WTC11 (cell line): Measurements from ENCODE around the gene CDIPT. TPM values are rescaled to one million over a fixed set of nuclear protein-coding genes. Genes with fewer than 3 reads are reported as not detected.

Source experiments
- ATAC-seq: fragments of 200-7000 bp; cut with Tn5 transposase; 2 replicates; pipeline ENCODE4 v1.10.0; 2021; ENCODE audit warnings: mild to moderate bottlenecking, moderate library complexity
- CTCF ChIA-PET: fragments of 300-600 bp; sonication (Branson Sonifier 250); formaldehyde crosslinking; loops from one replicate; lab custom pipeline; 2021; ENCODE audit warnings: antibody characterized with exemption; lab: Charles Lee
- POLR2A ChIA-PET: fragments of 350-600 bp; sonication (Branson Sonifier 250); formaldehyde crosslinking; loops from one replicate; lab custom pipeline; 2021; ENCODE audit warnings: antibody characterized with exemption; lab: Charles Lee
- DNase-seq: peaks from one replicate; pipeline ENCODE4 v3.0.0; 2021; ENCODE audit warnings: low spot score
- H3K27ac Mint-ChIP-seq: 2 replicates; pipeline ENCODE4 v1.8.0; 2021; ENCODE audit warnings: mixed read lengths
- H3K27me3 Mint-ChIP-seq: 2 replicates; pipeline ENCODE4 v1.8.0; 2021; ENCODE audit warnings: low read depth, mild to moderate bottlenecking, moderate library complexity, mixed read lengths
- H3K36me3 Mint-ChIP-seq: 2 replicates; pipeline ENCODE4 v1.8.0; 2021; ENCODE audit warnings: mixed read lengths
- H3K4me1 Mint-ChIP-seq: 2 replicates; pipeline ENCODE4 v1.8.0; 2022; ENCODE audit warnings: mixed read lengths
- H3K4me3 Mint-ChIP-seq: 2 replicates; pipeline ENCODE4 v1.8.0; 2021; ENCODE audit warnings: mild to moderate bottlenecking, moderate library complexity, mixed read lengths
- H3K9me3 Mint-ChIP-seq: 2 replicates; pipeline ENCODE4 v1.8.0; 2021; ENCODE audit warnings: mixed read lengths
- ATF1 ChIP-seq: sonication (generic); formaldehyde crosslinking; IDR thresholded peaks from 2 replicates; pipeline ENCODE4 v1.8.1; 2023; ENCODE audit warnings: mild to moderate bottlenecking, moderate library complexity, missing genetic modification reagents
- ATF6 ChIP-seq: sonication (generic); formaldehyde crosslinking; IDR thresholded peaks from 2 replicates; pipeline ENCODE4 v1.8.1; 2023; ENCODE audit warnings: mild to moderate bottlenecking, missing genetic modification reagents
- E2F5 ChIP-seq: sonication (generic); formaldehyde crosslinking; IDR thresholded peaks from 2 replicates; pipeline ENCODE4 v1.8.1; 2022; ENCODE audit warnings: mild to moderate bottlenecking, moderate library complexity, missing genetic modification reagents
- EMX1 ChIP-seq: fragments of 250-450 bp; sonication (Bioruptor Pico); IDR thresholded peaks from 2 replicates; pipeline ENCODE4 v1.8.0; 2021; ENCODE audit warnings: mild to moderate bottlenecking
- ERG ChIP-seq: fragments of 250-450 bp; sonication (Bioruptor Pico); IDR thresholded peaks from 2 replicates; pipeline ENCODE4 v1.8.0; 2021; ENCODE audit warnings: mild to moderate bottlenecking
- ESRRA ChIP-seq: sonication (generic); formaldehyde crosslinking; IDR thresholded peaks from 2 replicates; pipeline ENCODE4 v1.8.1; 2022; ENCODE audit warnings: mild to moderate bottlenecking, missing genetic modification reagents, borderline replicate concordance
- FOXP4 ChIP-seq: sonication (generic); formaldehyde crosslinking; IDR thresholded peaks from 2 replicates; pipeline ENCODE4 v1.8.0; 2022; ENCODE audit warnings: mild to moderate bottlenecking, missing genetic modification reagents
- GTF2I ChIP-seq: fragments of 250-450 bp; sonication (Bioruptor Pico); conservative IDR thresholded peaks from 2 replicates; pipeline ENCODE4 v1.4.0; 2021; ENCODE audit warnings: mild to moderate bottlenecking
- HMGXB4 ChIP-seq: sonication (generic); formaldehyde crosslinking; IDR thresholded peaks from 2 replicates; pipeline ENCODE4 v1.8.1; 2023; ENCODE audit warnings: mild to moderate bottlenecking, moderate library complexity, missing genetic modification reagents
- SOX15 ChIP-seq: fragments of 250-450 bp; sonication (Bioruptor Pico); IDR thresholded peaks from 2 replicates; pipeline ENCODE4 v1.9.0; 2021; ENCODE audit warnings: mild to moderate bottlenecking
- TEAD1 ChIP-seq: sonication (generic); formaldehyde crosslinking; IDR thresholded peaks from 2 replicates; pipeline ENCODE4 v1.8.0; 2022; ENCODE audit warnings: mild to moderate bottlenecking, missing genetic modification reagents
- ZMAT4 ChIP-seq: fragments of 250-450 bp; sonication (Bioruptor Pico); IDR thresholded peaks from 2 replicates; pipeline ENCODE4 v1.9.0; 2021; ENCODE audit warnings: mild to moderate bottlenecking
- ZNF317 ChIP-seq: sonication (generic); formaldehyde crosslinking; IDR thresholded peaks from 2 replicates; pipeline ENCODE4 v1.8.1; 2023; ENCODE audit warnings: low read depth, mild to moderate bottlenecking, moderate library complexity, missing genetic modification reagents, borderline replicate concordance
- ZNF416 ChIP-seq: fragments of 250-450 bp; sonication (Bioruptor Pico); IDR thresholded peaks from 2 replicates; pipeline ENCODE4 v1.9.0; 2021; ENCODE audit warnings: mild to moderate bottlenecking, inconsistent platforms
- ZNF423 ChIP-seq: fragments of 250-450 bp; sonication (Bioruptor Pico); IDR thresholded peaks from 2 replicates; pipeline ENCODE4 v2.1.2; 2022; ENCODE audit warnings: mild to moderate bottlenecking, moderate library complexity
- ZNF532 ChIP-seq: fragments of 250-450 bp; sonication (Bioruptor Pico); IDR thresholded peaks from 2 replicates; pipeline ENCODE4 v1.9.0; 2021; ENCODE audit warnings: mild to moderate bottlenecking, borderline replicate concordance
- ZSCAN18 ChIP-seq: fragments of 250-450 bp; sonication (Bioruptor Pico); IDR thresholded peaks from 2 replicates; pipeline ENCODE4 v2.1.2; 2022; ENCODE audit warnings: mild to moderate bottlenecking, moderate library complexity
- total RNA-seq: library from RNA; stranded (reverse); gene quantifications from 3 replicates; pipeline ENCODE4 v1.2.3, GENCODE V29; 2021

The CDIPT gene
- total RNA-seq, 1 experiment from 2014 or later = 71.7 TPM

GRCh38 chr16:29896841-29897240 lies 33.8 kb upstream of the CDIPT start (continued):
- no peak for TF ChIP-seq ERG (CRISPR knock-in tag)
- no peak for TF ChIP-seq ZMAT4 (CRISPR knock-in tag)
- no peak for TF ChIP-seq ZNF532 (CRISPR knock-in tag)
- no peak for TF ChIP-seq GTF2I (CRISPR knock-in tag)
- TF ChIP-seq SOX15 (CRISPR knock-in tag) = no peak
- no peak for TF ChIP-seq ZNF423 (CRISPR knock-in tag)
- no peak for TF ChIP-seq ZSCAN18 (CRISPR knock-in tag)
- no peak for TF ChIP-seq ZNF416 (CRISPR knock-in tag)
- no peak for TF ChIP-seq ESRRA (CRISPR knock-in tag)

- Mint-ChIP-seq H3K27ac (peak overlapping the region; percentile 49; the same call in 1 of the 2 replicates), H3K9me3 (no peaks in the 10 kb centered on the region), H3K4me3 (no peak overlapping the region), H3K27me3 (no peaks in the 10 kb centered on the region), H3K36me3 (peaks cover 11% of the 10 kb centered on the region; the same call in 1 of the 2 replicates), H3K4me1 (peaks cover 31% of the 10 kb centered on the region)
- no peak for DNase-seq
- no peak for ATAC-seq
- ChIA-PET CTCF (interaction anchor here (0.5 to 1.2 kb wide), 2 partner anchors 46 to 118 kb away, joined by 3 to 5 read pairs; no protein-coding TSS in a partner anchor), POLR2A (no interaction called here)
- TF ChIP-seq ZNF317 = no peak
- no peak for TF ChIP-seq ATF6
- TF ChIP-seq TEAD1 = no peak
- no peak for TF ChIP-seq EMX1 (CRISPR knock-in tag)
- TF ChIP-seq FOXP4 (CRISPR knock-in tag) = no peak
- TF ChIP-seq ATF1 = no peak
- no peak for TF ChIP-seq E2F5 (CRISPR knock-in tag)
- no peak for TF ChIP-seq HMGXB4 (CRISPR knock-in tag)
Measured at GRCh38 chr16:29894352-29894751, 31.3 kb upstream of the CDIPT start.
